GM12891 (cell line): Measurements from ENCODE around the gene EP300.
A peak's percentile ranks its signal among the peaks of the same experiment; 100 is the strongest.
"Not testable (repeated sequence)": the region's sequence is repeated elsewhere in the genome, so short reads cannot be mapped to it uniquely, and the experiment has no call there.

Source experiments
- DNase-seq: peaks from one replicate; pipeline ENCODE4 v3.0.0; 2011; ENCODE audit warnings: low spot score; ENCODE audit not compliant: insufficient read length
- FAIRE-seq: peaks from 2 replicates; lab custom pipeline; 2011; peaks lifted over from hg19 to GRCh38; lab: Jason Lieb, UNC
- PAX5 ChIP-seq: IDR thresholded peaks from 2 replicates; pipeline ENCODE4 v1.6.1; 2011; ENCODE audit warnings: low read length, moderate library complexity, mild to moderate bottlenecking; ENCODE audit not compliant: insufficient read depth, severe bottlenecking
- POLR2A ChIP-seq: IDR thresholded peaks from 2 replicates; pipeline ENCODE4 v1.6.1; 2011; ENCODE audit warnings: low read depth, low read length, control low read depth
- POLR2AphosphoS5 ChIP-seq: IDR thresholded peaks from 2 replicates; pipeline ENCODE4 v1.6.1; 2011; ENCODE audit warnings: low read depth, low read length, control low read depth
- POU2F2 ChIP-seq: IDR thresholded peaks from 2 replicates; pipeline ENCODE4 v1.6.1; 2011; ENCODE audit warnings: low read depth, mild to moderate bottlenecking, control low read depth, low read length, moderate library complexity
- SPI1 ChIP-seq: IDR thresholded peaks from 2 replicates; pipeline ENCODE4 v1.6.1; 2011; ENCODE audit warnings: low read depth, low read length, control low read depth
- TAF1 ChIP-seq: IDR thresholded peaks from 2 replicates; pipeline ENCODE4 v1.6.1; 2011; ENCODE audit warnings: low read depth, low read length, control low read depth

The EP300 gene

DNA sequence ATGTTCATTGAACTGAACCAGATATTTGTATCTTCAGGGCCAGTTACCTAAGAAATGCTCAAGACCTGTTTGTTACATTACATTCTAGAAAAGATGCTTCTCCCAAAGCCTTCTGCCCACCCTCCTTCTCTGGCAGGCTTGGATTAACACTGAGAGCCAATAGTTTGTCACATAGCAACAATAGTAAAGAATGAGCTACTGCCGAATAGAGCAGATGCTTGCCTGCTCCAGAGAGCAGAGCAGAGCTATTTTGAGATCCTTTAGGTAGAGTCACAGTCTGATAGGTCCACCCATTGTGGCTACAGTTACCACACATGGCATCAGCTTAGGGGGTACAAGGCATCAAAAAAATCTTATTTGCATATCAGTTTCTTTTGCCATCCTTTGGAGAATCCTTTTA is 13.5 kb upstream of the EP300 start:
- TF ChIP-seq TAF1 (no peak), PAX5 (no peak), POLR2AphosphoS5 (no peak), POLR2A (no peak), POU2F2 (no peak), SPI1 (no peak)
- FAIRE-seq, result peak; percentile 35
- DNase-seq, result no peak

- TF ChIP-seq PAX5 (no peak), SPI1 (no peak), POLR2A (no peak), POU2F2 (no peak), POLR2AphosphoS5 (no peak), TAF1 (no peak)
- FAIRE-seq, result peak; percentile 26
- no peak for DNase-seq
These were observed 6.5 kb upstream of the EP300 start for GRCh38 chr22:41085842-41086241.

GRCh38 chr22:41091132-41092022 is 1.0 kb upstream of the EP300 start:
- DNase-seq, result peak; percentile 94
- peak; percentile 91 for FAIRE-seq
- TF ChIP-seq POU2F2, result peak; percentile 80
- TF ChIP-seq SPI1, result peak; percentile 81
- TF ChIP-seq POLR2AphosphoS5, result peak; percentile 86
- TF ChIP-seq POLR2A, result peak; percentile 84
- TF ChIP-seq PAX5, result no peak
- TF ChIP-seq TAF1, result peak; percentile 89

DNA sequence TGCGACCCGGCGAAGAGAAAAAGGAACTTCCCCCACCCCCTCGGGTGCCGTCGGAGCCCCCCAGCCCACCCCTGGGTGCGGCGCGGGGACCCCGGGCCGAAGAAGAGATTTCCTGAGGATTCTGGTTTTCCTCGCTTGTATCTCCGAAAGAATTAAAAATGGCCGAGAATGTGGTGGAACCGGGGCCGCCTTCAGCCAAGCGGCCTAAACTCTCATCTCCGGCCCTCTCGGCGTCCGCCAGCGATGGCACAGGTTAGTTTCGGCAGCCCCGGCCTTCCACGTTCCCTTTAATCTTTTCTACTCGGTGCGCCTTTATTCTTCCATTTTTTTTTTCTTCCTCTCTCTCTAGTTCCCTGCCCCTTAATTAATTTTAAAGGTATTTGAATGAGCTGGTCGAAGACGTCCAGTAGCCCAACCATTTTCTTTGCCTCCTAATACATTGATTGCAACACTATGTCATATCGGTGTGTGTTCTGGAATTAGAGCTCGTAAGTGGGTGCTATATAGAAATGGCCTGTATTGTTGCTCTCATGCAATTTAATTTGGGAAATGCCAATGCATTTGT is 537 bp downstream of the EP300 start:
- no peak for DNase-seq
- peak; percentile 51 for FAIRE-seq
- no peak for TF ChIP-seq SPI1
- TF ChIP-seq POLR2A, result 0 out of 2 replicates have a peak, but pooled peaks have one; percentile 8
- TF ChIP-seq TAF1, result no peak
- no peak for TF ChIP-seq POU2F2
- TF ChIP-seq PAX5, result no peak
- TF ChIP-seq POLR2AphosphoS5, result no peak

DNA sequence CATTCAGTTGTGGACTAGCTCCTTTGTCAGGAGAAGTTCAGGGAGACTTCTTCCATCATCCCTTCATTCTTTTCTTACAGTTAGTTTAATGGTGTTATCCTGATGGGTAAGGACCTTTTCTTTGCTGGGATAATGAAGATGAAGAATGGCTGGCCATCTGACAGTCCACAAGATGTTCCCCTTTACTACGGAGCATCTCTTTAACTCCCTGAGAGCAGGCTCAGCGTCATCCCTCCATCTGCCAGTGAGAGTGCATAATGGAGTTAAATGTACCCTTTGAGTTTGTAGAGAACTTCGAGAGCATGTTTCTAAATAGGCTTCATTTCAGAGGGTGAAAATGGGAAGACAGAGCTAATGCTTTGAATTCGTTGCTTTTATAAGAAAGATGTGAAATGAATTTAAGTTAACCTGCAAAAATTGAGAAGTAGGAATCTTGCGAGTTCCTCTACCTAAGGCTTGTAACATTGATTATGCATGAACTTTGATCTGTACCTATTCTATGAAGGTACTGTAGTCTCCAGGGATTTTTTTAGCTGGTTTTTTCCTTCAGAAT is 1.7 kb downstream of the EP300 start:
- DNase-seq (no peak), FAIRE-seq (peak; percentile 56)
- no peak for TF ChIP-seq PAX5
- no peak for TF ChIP-seq TAF1
- TF ChIP-seq POLR2AphosphoS5, result no peak
- no peak for TF ChIP-seq POU2F2
- no peak for TF ChIP-seq SPI1
- TF ChIP-seq POLR2A, result no peak

DNA sequence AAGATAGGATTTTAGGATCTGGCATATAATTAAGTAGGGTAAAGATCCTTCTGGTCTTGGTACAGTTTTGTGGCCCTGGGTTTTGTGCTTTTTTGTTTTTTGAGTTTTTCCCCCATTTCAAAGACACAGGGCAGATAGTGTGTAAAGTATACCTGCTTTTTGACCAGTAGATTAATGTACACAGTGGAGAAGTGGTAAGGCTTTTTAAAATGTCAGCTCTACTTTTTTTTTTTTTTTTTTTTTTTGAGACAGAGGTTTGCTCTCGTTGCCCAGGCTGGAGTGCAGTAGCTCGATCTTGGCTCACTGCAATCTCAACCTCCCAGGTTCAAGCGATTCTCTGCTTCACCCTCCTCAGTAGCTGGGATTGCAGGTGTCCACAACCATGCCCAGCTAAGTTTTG is 4.0 kb downstream of the EP300 start:
- TF ChIP-seq POLR2A, result no peak
- TF ChIP-seq SPI1, result no peak
- TF ChIP-seq POLR2AphosphoS5, result no peak
- no peak for TF ChIP-seq TAF1
- no peak for TF ChIP-seq POU2F2
- DNase-seq, result no peak
- FAIRE-seq, result no peak

- no peak for FAIRE-seq
- no peak for DNase-seq
- TF ChIP-seq POLR2AphosphoS5 (no peak), SPI1 (no peak), POU2F2 (no peak), POLR2A (no peak), PAX5 (no peak), TAF1 (no peak)
These were observed 4.4 kb downstream of the EP300 start for GRCh38 chr22:41096841-41097240.

- DNase-seq (no peak), FAIRE-seq (no peak)
- TF ChIP-seq SPI1 (no peak), PAX5 (no peak), TAF1 (no peak), POU2F2 (no peak), POLR2AphosphoS5 (no peak), POLR2A (no peak)
These were observed 6.6 kb downstream of the EP300 start for GRCh38 chr22:41099036-41099435.

DNA sequence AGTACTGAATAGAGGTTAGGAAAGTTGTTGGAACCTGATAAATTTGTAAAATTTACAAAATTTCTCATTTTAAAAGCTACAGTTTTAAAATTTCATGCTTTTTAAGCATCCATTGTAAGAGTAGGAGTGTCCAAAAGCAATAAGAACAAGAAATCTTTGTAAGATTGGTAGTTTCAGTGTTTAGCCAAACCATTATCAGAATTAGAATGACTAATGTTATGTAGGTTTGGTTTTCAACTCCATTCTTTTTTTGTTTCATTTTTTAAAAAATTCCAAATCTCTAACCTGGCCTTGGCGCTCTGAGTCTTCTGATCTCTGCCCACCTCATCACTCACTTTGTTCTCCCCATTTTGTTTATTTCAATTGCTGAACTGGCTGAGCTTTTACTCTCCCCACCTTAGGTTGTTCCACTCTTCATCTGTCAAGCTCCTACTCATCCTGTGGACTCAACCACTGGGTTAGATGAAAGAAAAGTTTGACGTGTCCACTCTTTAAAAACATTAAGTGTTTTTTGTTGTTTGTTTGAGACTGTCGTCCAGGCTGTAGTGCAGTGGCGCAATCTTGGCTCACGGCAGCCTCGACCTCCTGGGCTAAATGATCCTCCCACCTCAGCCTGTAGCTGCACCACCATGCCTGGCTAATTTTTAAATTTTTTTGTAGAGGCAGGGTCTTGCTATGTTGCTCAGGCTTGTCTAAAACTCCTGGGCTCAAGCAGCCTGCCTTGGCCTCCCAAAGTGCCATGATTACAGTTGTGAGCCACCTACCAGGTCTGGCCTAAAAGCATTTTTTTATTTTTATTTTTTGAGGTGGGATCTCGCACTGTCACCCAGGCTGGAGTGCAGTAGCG is 14.0 kb downstream of the EP300 start:
- FAIRE-seq, result no peak
- TF ChIP-seq POLR2AphosphoS5, result no peak
- TF ChIP-seq SPI1, result no peak
- no peak for TF ChIP-seq POU2F2
- TF ChIP-seq TAF1, result no peak
- no peak for TF ChIP-seq POLR2A
- no peak for TF ChIP-seq PAX5
- no peak for DNase-seq

DNA sequence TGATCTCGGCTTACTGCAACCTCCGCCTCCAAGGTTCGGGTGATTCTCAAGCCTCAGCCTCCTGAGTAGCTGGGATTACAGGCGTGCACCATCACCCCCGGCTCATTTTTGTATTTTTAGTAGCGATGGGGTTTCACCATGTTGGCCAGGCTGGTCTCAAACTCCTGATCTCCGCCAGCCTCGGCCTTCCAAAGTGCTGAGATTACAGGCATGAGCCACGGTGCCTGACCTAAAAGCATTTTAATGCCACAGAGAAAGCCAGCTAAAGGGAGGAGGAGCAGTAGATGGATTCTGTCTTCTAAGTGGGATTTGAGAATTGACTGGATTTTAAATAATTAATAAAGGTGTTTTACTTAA is 14.6 kb downstream of the EP300 start:
- FAIRE-seq, result not testable (repeated sequence)

More for the DNA sequence above, 14.6 kb downstream of the EP300 start:
- DNase-seq, result not testable (repeated sequence)
